Measurements from ENCODE around the gene RHOBTB3.

- no peak for TF ChIP-seq CTCF (IDR thresholded peaks at IDR 0.05; ENCODE audit: insufficient read depth, low read length)
- TF ChIP-seq POLR2AphosphoS5 (IDR thresholded peaks at IDR 0.05; ENCODE audit: low read depth): no peak
These were observed 4.0 kb upstream of the RHOBTB3 start for GRCh38 chr5:95726811-95727763.
